Hepatocyte (in vitro differentiated cells): ENCODE measurements around the gene FAM114A2. TPM values are rescaled to one million over a fixed set of nuclear protein-coding genes. Genes with fewer than 3 reads are reported as not detected.

ENCODE experiments used
- DNase-seq: peaks from one replicate; pipeline ENCODE4 v3.0.0-alpha.2; 2016; ENCODE audit warnings: low spot score
- H2AFZ ChIP-seq: fragments of 200-600 bp; sonication (generic); 2 replicates; pipeline ENCODE4 v1.6.0; 2016; ENCODE audit warnings: antibody characterized with exemption, mild to moderate bottlenecking
- H3K27ac ChIP-seq: fragments of 200-600 bp; sonication (generic); 2 replicates; pipeline ENCODE4 v1.5.1; 2016; ENCODE audit warnings: mild to moderate bottlenecking
- H3K27me3 ChIP-seq: fragments of 200-600 bp; sonication (generic); 2 replicates; pipeline ENCODE4 v1.6.1; 2016
- H3K36me3 ChIP-seq: fragments of 200-600 bp; sonication (generic); replicated peaks from 2 replicates; pipeline ENCODE4 v1.5.1; 2016; ENCODE audit warnings: low read depth; ENCODE audit not compliant: insufficient read depth
- H3K4me1 ChIP-seq: fragments of 200-600 bp; sonication (generic); 2 replicates; pipeline ENCODE4 v1.5.1; 2016; ENCODE audit warnings: mild to moderate bottlenecking, moderate library complexity; ENCODE audit not compliant: insufficient read depth
- H3K4me2 ChIP-seq: fragments of 200-600 bp; sonication (generic); 2 replicates; pipeline ENCODE4 v1.6.0; 2016
- H3K4me3 ChIP-seq: fragments of 200-600 bp; sonication (generic); 2 replicates; pipeline ENCODE4 v1.5.1; 2016; ENCODE audit warnings: mild to moderate bottlenecking
- H3K79me2 ChIP-seq: fragments of 200-600 bp; sonication (generic); 2 replicates; pipeline ENCODE4 v1.6.0; 2017; ENCODE audit warnings: mild to moderate bottlenecking
- H3K9me2 ChIP-seq: fragments of 200-600 bp; sonication (generic); replicated peaks from 2 replicates; pipeline ENCODE4 v1.6.0; 2017; ENCODE audit warnings: mild to moderate bottlenecking; ENCODE audit not compliant: insufficient read depth
- H3K9me3 ChIP-seq: fragments of 200-600 bp; sonication (generic); 2 replicates; pipeline ENCODE4 v1.5.1; 2016; ENCODE audit warnings: low read depth, mild to moderate bottlenecking
- H4K20me1 ChIP-seq: fragments of 200-600 bp; sonication (generic); 2 replicates; pipeline ENCODE4 v1.6.0; 2016; ENCODE audit warnings: mild to moderate bottlenecking; ENCODE audit not compliant: insufficient read depth, poor library complexity, severe bottlenecking
- CTCF ChIP-seq: fragments of 200-600 bp; sonication (generic); IDR thresholded peaks from 2 replicates; pipeline ENCODE4 v1.5.1; 2016; ENCODE audit warnings: antibody characterized with exemption, mild to moderate bottlenecking; ENCODE audit not compliant: poor library complexity
- EZH2 ChIP-seq: fragments of 200-600 bp; sonication (generic); IDR thresholded peaks from 2 replicates; pipeline ENCODE4 v1.6.1; 2016; ENCODE audit warnings: antibody characterized with exemption, mild to moderate bottlenecking, borderline replicate concordance
- EZH2phosphoT487 ChIP-seq: fragments of 200-600 bp; sonication (generic); IDR thresholded peaks from one replicate; pipeline ENCODE4 v1.6.1; 2018; ENCODE audit warnings: antibody characterized with exemption, mild to moderate bottlenecking, low read depth, moderate library complexity; ENCODE audit not compliant: unreplicated experiment, severe bottlenecking
- WGBS: methylation state at CpG from one replicate; pipeline ENCODE4 v1.1.6; 2016; ENCODE audit warnings: low lambda C conversion rate; ENCODE audit errors: missing lambda C conversion rate; 5-methylcytosine and 5-hydroxymethylcytosine counted together
- polyA plus RNA-seq: library from polyadenylated mRNA; unstranded; fragments of >200 nt; fragmentation: Nextera tagmentation; extraction: Ambion mirVana; gene quantifications from 2 replicates; pipeline ENCODE4 v1.2.1, GENCODE V29; 2016
- total RNA-seq: library from RNA; depleted of rRNA; stranded (reverse); fragments of >200 nt; gene quantifications from 2 replicates; pipeline ENCODE4 v1.2.3, GENCODE V29; 2014

The FAM114A2 gene
- total and polyA plus RNA-seq, 2 experiments from 2014 or later, result 12.0 to 22.8 TPM

GRCh38 chr5:153972240-153972639 is 66.5 kb downstream of the FAM114A2 start:
- no peaks in the 10 kb centered on the region for H3K36me3 ChIP-seq
- no peaks in the 10 kb centered on the region for H3K79me2 ChIP-seq
- no peaks in the 10 kb centered on the region for H4K20me1 ChIP-seq
- no peaks in the 10 kb centered on the region for H3K9me2 ChIP-seq
- H3K27me3 ChIP-seq, result no peaks in the 10 kb centered on the region
- no peaks in the 10 kb centered on the region for H3K9me3 ChIP-seq
- H3K4me1 ChIP-seq, result no peaks in the 10 kb centered on the region
- TF ChIP-seq CTCF (no peak), EZH2phosphoT487 (no peak), EZH2 (no peak)
- no peak overlapping the region for H3K4me2 ChIP-seq
- no peak for DNase-seq
- no peak overlapping the region for H3K4me3 ChIP-seq
- H3K27ac ChIP-seq, result no peak overlapping the region
- H2AFZ ChIP-seq, result no peak overlapping the region
- 78% methylated on average over 2 of the region's 2 CpGs for WGBS

GRCh38 chr5:153970496-153970895 is 68.2 kb downstream of the FAM114A2 start:
- Histone ChIP-seq H3K27me3 (no peaks in the 10 kb centered on the region), H3K4me2 (no peak overlapping the region), H2AFZ (no peak overlapping the region), H3K79me2 (no peaks in the 10 kb centered on the region), H4K20me1 (no peaks in the 10 kb centered on the region), H3K27ac (no peak overlapping the region), H3K9me3 (no peaks in the 10 kb centered on the region), H3K4me1 (no peaks in the 10 kb centered on the region), H3K9me2 (no peaks in the 10 kb centered on the region), H3K36me3 (no peaks in the 10 kb centered on the region), H3K4me3 (no peak overlapping the region)
- TF ChIP-seq EZH2 (no peak), CTCF (no peak), EZH2phosphoT487 (no peak)
- DNase-seq, result no peak
- WGBS, result 50% methylated on average over 3 of the region's 3 CpGs

- Histone ChIP-seq H4K20me1 (no peaks in the 10 kb centered on the region), H3K4me3 (no peak overlapping the region), H3K79me2 (no peaks in the 10 kb centered on the region), H3K4me2 (no peak overlapping the region), H3K9me3 (no peaks in the 10 kb centered on the region), H3K4me1 (no peaks in the 10 kb centered on the region), H3K36me3 (no peaks in the 10 kb centered on the region), H3K27ac (no peak overlapping the region), H3K27me3 (no peaks in the 10 kb centered on the region), H2AFZ (no peak overlapping the region), H3K9me2 (no peaks in the 10 kb centered on the region)
- 89% methylated on average over 3 of the region's 3 CpGs for WGBS
- no peak for DNase-seq
- TF ChIP-seq EZH2phosphoT487, result no peak
- no peak for TF ChIP-seq EZH2
- no peak for TF ChIP-seq CTCF
These were observed 69.2 kb downstream of the FAM114A2 start for GRCh38 chr5:153969563-153969895.
